Thyroid gland (tissue), 4 donors: Measurements from ENCODE around the gene PTPRH. TPM values are rescaled to one million over a fixed set of nuclear protein-coding genes. Genes with fewer than 3 reads are reported as not detected.
"Not testable (repeated sequence)": the region's sequence is repeated elsewhere in the genome, so short reads cannot be mapped to it uniquely, and the experiment has no call there.

ENCODE experiments used
- DNase-seq, 2 donors: peaks; one replicate each; pipeline ENCODE4 v3.0.0-alpha.2; 2019
- H3K27ac ChIP-seq, 3 donors: fragments of 200-600 bp; sonication (generic); 1 replicate in 2 of 3; 2 replicates in 1 of 3; pipeline ENCODE4 v1.5.1; 2016 to 2019; ENCODE audit warnings: mild to moderate bottlenecking in 1 of 3, moderate library complexity in 1 of 3
- H3K27me3 ChIP-seq: fragments of 200-600 bp; sonication (generic); one replicate; pipeline ENCODE4 v1.5.1; 2019
- H3K36me3 ChIP-seq, 2 donors: fragments of 200-600 bp; sonication (generic); one replicate each; pipeline ENCODE4 v1.5.1; 2016 to 2019
- H3K4me1 ChIP-seq, 2 donors: fragments of 200-600 bp; sonication (generic); one replicate each; pipeline ENCODE4 v1.5.1; 2017 to 2019
- H3K4me3 ChIP-seq, 3 donors: fragments of 200-600 bp; sonication (generic); replicated peaks in 1 of 3; 1 replicate in 2 of 3; 2 replicates in 1 of 3; pipeline ENCODE4 v1.5.1; 2016; ENCODE audit warnings: mild to moderate bottlenecking in 1 of 3
- H3K9me3 ChIP-seq: fragments of 200-600 bp; sonication (generic); one replicate; pipeline ENCODE4 v1.5.1; 2017
- POLR2A ChIP-seq, 2 donors: fragments of 450-650 bp; IDR thresholded peaks; one replicate each; pipeline ENCODE4 v1.6.1; 2017; ENCODE audit warnings: antibody characterized with exemption in 2 of 2, mild to moderate bottlenecking in 2 of 2, moderate library complexity in 1 of 2
- WGBS, 2 donors: methylation state at CpG; one replicate each; pipeline ENCODE4 v1.1.5; 2017; 5-methylcytosine and 5-hydroxymethylcytosine counted together
- intact Hi-C: fragments of 100-400 bp; cut with DNase I; formaldehyde crosslinking; loops from one replicate; pipeline ENCODE4 v1.15.1; 2023
- total RNA-seq, 4 donors: library from RNA; depleted of rRNA; stranded (reverse); fragments of >200 nt; gene quantifications; one replicate each; pipeline ENCODE4 v1.2.3, GENCODE V29; 2016
- TF ChIP-seq, protein P1 (sequence below), 6 experiments: fragments of 200-600 bp in 3 of 6; fragments of 450-650 bp in 3 of 6; sonication (generic) in 3 of 6; IDR thresholded peaks; one replicate each; pipeline ENCODE4 v1.5.1; 2016 to 2019; ENCODE audit warnings: antibody characterized with exemption in 6 of 6, mild to moderate bottlenecking in 2 of 6, inconsistent platforms in 1 of 6, moderate library complexity in 1 of 6

Gene PTPRH
- total RNA-seq, 4 donors from 2014 or later, result 0.11 to 2.6 (median 0.54) TPM; not detected in 1

DNA sequence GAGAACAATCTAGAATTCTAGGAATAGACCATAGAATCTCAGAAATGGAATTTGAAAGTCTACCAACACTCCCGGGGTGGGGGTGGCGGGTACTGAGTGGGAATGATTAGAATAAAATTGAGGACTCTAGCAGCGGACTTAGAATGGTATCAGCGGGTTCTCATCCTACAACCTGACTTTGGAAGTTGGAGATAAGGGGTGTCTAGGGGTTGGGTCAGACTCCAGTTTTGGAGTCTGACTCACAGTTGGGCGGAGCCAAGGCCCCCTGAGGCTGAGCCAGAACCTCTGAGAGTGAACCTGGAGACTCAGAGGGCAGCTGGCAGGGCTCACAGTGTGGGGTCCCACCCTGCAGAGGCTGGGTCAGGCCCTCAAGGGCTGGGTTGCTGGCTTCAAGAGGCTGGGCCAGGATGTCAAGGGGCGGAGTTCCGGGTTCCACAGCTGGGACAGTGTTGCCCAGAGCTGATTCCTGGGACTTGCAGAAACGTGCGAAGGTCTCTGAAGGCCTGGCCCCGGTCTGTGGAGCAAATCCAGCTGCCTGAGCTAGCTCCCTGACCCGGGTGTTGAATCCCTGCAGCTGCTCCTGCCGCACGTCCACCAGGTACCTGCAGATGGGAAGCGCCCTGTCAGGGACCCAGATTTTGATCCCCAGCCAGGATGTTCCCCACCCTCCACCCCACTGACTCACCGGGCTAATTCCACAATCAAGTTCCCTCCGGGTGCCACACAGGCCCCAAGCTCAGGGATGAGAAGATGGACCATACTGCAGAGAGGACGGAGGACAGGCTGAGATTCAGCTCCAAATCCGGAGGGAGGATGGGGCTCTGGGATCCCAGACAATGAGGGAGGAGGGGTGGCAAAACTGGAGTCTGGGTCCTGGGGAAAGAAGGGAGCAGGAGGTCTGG lies 50.2 kb downstream of the PTPRH start:
- H3K36me3 ChIP-seq, result no peaks in the 10 kb centered on the region
- no peak for DNase-seq
- intact Hi-C loops, result no loop called here
- H3K27ac ChIP-seq, result no peak overlapping the region
- peaks cover 0 to 6% of the 10 kb centered on the region in 2 donors for H3K4me1 ChIP-seq
- TF ChIP-seq, protein P1, sequence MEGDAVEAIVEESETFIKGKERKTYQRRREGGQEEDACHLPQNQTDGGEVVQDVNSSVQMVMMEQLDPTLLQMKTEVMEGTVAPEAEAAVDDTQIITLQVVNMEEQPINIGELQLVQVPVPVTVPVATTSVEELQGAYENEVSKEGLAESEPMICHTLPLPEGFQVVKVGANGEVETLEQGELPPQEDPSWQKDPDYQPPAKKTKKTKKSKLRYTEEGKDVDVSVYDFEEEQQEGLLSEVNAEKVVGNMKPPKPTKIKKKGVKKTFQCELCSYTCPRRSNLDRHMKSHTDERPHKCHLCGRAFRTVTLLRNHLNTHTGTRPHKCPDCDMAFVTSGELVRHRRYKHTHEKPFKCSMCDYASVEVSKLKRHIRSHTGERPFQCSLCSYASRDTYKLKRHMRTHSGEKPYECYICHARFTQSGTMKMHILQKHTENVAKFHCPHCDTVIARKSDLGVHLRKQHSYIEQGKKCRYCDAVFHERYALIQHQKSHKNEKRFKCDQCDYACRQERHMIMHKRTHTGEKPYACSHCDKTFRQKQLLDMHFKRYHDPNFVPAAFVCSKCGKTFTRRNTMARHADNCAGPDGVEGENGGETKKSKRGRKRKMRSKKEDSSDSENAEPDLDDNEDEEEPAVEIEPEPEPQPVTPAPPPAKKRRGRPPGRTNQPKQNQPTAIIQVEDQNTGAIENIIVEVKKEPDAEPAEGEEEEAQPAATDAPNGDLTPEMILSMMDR (IDR thresholded peaks at IDR 0.05), result no peak
- TF ChIP-seq POLR2A (IDR thresholded peaks at IDR 0.05), result no peak
- no peaks in the 10 kb centered on the region for H3K9me3 ChIP-seq
- H3K27me3 ChIP-seq, result peaks cover 20% of the 10 kb centered on the region
- H3K4me3 ChIP-seq, result no peak overlapping the region
- 78 to 81% methylated on average over 11 to 18 of the region's 18 CpGs for WGBS, 2 donors

GRCh38 chr19:55158423-55158822 lies 50.9 kb downstream of the PTPRH start:
- peaks cover 20% of the 10 kb centered on the region for H3K27me3 ChIP-seq
- no peak overlapping the region for H3K4me3 ChIP-seq
- peaks cover 0 to 6% of the 10 kb centered on the region in 2 donors for H3K4me1 ChIP-seq
- no peak for DNase-seq
- H3K9me3 ChIP-seq, result no peaks in the 10 kb centered on the region
- WGBS, 2 donors, result 70 to 79% methylated on average over 4 of the region's 4 CpGs
- intact Hi-C loops, result no loop called here
- no peak for TF ChIP-seq POLR2A (IDR thresholded peaks at IDR 0.05)
- TF ChIP-seq, protein P1 (IDR thresholded peaks at IDR 0.05), result no peak
- no peak overlapping the region for H3K27ac ChIP-seq
- H3K36me3 ChIP-seq, result no peaks in the 10 kb centered on the region

GRCh38 chr19:55157064-55157908 lies 52.0 kb downstream of the PTPRH start, which contains the start of gene TNNI3:
Gene TNNI3, minus strand, starts transcription at chr19:55157732. Its CDS starts 143 bp downstream, at chr19:55157589.
- intact Hi-C loops, result no loop called here
- Histone ChIP-seq H3K27ac (no peak within 1 kb of the TSS), H3K27me3 (peaks cover 20% of the 10 kb centered on the region), H3K36me3 (no peaks in the 10 kb centered on the region), H3K9me3 (no peaks in the 10 kb centered on the region), H3K4me3 (no peak within 1 kb of the TSS), H3K4me1 (peaks cover 0 to 6% of the 10 kb centered on the region in 2 donors)
- WGBS, 2 donors, result 46 to 58% methylated on average over 23 to 28 of the region's 39 CpGs
- TF ChIP-seq, protein P1 (IDR thresholded peaks at IDR 0.05), result no peak
- TF ChIP-seq POLR2A (IDR thresholded peaks at IDR 0.05), result no peak
- DNase-seq, result no peak

DNA sequence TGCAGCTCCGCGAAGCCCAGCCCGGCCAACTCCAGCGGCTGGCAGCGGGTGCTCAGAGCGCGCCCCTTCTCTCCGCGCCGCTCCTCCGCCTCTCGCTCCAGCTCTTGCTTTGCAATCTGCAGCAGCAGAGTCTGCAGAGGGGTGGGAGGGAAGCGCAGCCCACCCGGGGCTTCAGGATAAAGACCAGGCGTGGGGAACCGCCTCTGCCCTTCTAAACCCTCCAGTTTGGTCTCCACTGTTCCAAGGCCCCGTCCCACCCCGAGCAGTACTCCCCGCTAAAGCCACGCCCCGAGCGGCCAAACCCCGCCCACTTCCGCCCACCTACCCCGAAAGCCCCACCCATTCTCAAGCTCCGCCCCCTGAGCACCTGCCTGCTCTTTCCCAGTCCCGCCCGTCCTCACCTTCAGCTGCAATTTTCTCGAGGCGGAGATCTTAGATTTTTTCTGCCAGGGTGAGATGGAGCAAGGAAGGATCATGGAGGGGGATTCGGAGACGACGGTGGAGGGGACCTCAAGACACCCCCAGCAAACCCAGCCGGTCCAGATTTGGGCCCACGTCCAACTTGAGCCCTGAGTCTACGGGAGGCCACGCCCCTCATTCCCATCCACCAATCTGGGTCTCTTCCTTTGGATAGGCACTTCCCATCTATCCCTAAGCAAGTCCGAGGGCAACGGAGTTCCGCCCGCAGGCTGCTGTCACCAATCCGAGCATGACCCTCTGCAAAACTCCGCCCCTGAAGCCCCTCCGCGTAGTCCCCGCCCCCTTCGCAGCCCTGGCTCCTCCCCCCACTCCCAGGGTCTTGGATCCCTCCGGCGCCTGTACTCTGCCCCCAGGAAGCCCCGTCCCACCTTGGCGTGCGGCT lies 52.9 kb downstream of the PTPRH start:
- Histone ChIP-seq H3K9me3 (no peaks in the 10 kb centered on the region), H3K36me3 (no peaks in the 10 kb centered on the region), H3K4me1 (peaks cover 0 to 6% of the 10 kb centered on the region in 2 donors), H3K27ac (no peak overlapping the region), H3K4me3 (no peak overlapping the region), H3K27me3 (peaks cover 18% of the 10 kb centered on the region)
- peak; percentile 19 to 29 for DNase-seq
- TF ChIP-seq POLR2A (IDR thresholded peaks at IDR 0.05), result no peak
- TF ChIP-seq, protein P1 (IDR thresholded peaks at IDR 0.05), result no peak
- 2 to 8% methylated on average over 36 to 42 of the region's 52 CpGs for WGBS, 2 donors
- intact Hi-C loops, result no loop called here

DNA sequence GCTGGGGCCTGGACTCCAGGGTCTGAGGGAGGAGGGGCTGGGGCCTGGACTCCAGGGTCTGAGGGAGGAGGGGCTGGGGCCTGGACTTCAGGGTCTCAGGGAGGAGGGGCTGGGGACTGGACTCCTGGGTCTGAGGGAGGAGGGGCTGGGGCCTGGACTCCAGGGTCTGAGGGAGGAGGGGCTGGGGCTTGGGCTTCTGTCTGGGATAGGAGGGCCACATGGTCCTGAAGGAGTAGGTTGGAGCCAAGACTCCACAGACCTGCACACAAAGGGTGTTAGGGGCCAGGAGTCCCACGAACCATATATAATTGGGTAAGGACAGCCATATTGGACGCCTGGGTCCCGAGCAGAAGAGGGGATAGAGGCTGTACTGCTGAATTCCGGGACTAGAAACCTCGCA lies 53.5 kb downstream of the PTPRH start:
- peaks cover 17% of the 10 kb centered on the region for H3K27me3 ChIP-seq
- H3K27ac ChIP-seq, H3K36me3 ChIP-seq, H3K9me3 ChIP-seq, intact Hi-C loops, H3K4me1 ChIP-seq, DNase-seq, H3K4me3 ChIP-seq: not testable (repeated sequence)
- 2 to 10% methylated on average over 4 to 5 of the region's 5 CpGs for WGBS, 2 donors
